Measurements from ENCODE around the gene HS6ST1.

DNA sequence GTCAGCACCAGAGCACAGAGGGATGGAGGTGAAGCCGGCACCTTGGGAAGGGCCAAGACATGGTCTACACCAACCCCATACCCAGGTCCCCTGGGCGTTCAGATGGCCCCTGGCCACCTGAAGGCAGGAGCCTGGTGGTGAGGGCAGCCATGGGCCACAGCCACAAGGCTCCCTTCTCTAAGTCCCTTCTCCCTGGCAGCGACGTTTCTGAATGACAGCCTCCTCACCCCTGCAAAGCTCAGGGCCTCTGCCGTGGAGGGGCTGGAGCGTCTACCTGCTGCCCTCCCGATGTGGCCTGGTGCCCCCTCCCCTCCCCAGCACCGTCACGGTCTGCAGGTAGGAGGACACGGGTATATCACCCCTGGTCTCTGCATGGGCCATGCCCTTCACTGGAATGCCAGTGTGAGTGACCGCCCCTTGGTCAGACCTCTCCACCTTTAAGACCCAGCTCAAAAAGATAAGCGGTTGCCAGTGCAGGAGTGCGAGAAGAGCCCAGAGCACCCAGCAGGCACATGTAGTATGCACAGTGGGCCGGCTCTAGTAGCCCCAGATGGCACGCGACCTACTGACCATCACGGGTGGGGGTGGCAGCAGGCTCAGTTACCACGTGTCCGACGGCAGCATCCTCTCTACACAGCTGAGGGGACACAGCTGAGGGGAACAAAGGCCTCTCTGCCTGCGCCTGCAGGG is 46.6 kb downstream of the HS6ST1 start:
- TF ChIP-seq, protein P1, sequence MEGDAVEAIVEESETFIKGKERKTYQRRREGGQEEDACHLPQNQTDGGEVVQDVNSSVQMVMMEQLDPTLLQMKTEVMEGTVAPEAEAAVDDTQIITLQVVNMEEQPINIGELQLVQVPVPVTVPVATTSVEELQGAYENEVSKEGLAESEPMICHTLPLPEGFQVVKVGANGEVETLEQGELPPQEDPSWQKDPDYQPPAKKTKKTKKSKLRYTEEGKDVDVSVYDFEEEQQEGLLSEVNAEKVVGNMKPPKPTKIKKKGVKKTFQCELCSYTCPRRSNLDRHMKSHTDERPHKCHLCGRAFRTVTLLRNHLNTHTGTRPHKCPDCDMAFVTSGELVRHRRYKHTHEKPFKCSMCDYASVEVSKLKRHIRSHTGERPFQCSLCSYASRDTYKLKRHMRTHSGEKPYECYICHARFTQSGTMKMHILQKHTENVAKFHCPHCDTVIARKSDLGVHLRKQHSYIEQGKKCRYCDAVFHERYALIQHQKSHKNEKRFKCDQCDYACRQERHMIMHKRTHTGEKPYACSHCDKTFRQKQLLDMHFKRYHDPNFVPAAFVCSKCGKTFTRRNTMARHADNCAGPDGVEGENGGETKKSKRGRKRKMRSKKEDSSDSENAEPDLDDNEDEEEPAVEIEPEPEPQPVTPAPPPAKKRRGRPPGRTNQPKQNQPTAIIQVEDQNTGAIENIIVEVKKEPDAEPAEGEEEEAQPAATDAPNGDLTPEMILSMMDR (IDR thresholded peaks at IDR 0.05 in 8 of 11, conservative IDR thresholded peaks at IDR 0.05 in 3 of 11): no peak
- peak in 1 of 3 donors; percentile 4 for TF ChIP-seq POLR2AphosphoS5 (IDR thresholded peaks at IDR 0.05)
- TF ChIP-seq POLR2A (IDR thresholded peaks at IDR 0.05): no peak

Data from spleen (tissue), 7 donors.